K562 (cell line): ENCODE results near the gene BLCAP. TPM values are rescaled to one million over a fixed set of nuclear protein-coding genes. Genes with fewer than 3 reads are reported as not detected.

Source experiments
- ATAC-seq: fragments of 200-7000 bp; cut with Tn5 transposase; 3 replicates; pipeline ENCODE4 v1.9.1; 2020; ENCODE audit warnings: moderate library complexity
- BruUV-seq: library from RNA; stranded (reverse); fragments of 400-500 nt; replicated peaks from 2 replicates; lab custom pipeline; 2021; lab: Mats Ljungman, UMichigan
- CTCF ChIA-PET: fragments of 300-600 bp; formaldehyde crosslinking; extraction: SDS; loops from one replicate; lab custom pipeline; 2021; ENCODE audit warnings: low intra/inter-chr PET ratio; lab: Yijun Ruan, JAX
- POLR2A ChIA-PET: fragments of 300-600, 350-650 bp; sonication (Branson Sonifier 250); formaldehyde crosslinking; extraction: SDS; loops from one replicate; lab custom pipeline; 2021; ENCODE audit warnings: antibody characterized with exemption, inconsistent platforms; lab: Yijun Ruan, JAX
- DNase-seq, 4 experiments: peaks; one replicate each; pipeline versions ENCODE4 v3.0.0 to v3.0.0-alpha.2; 2011 to 2018; ENCODE audit warnings: low spot score in 3 of 4, mixed read lengths in 3 of 4; ENCODE audit errors: extremely low read depth in 1 of 4
- FAIRE-seq: peaks from 2 replicates; lab custom pipeline; 2011; peaks lifted over from hg19 to GRCh38; lab: Jason Lieb, UNC
- H2AFZ ChIP-seq: 2 replicates; pipeline ENCODE4 v1.6.0; 2011; ENCODE audit warnings: low read depth, low read length, control low read depth, inconsistent platforms
- H3K27ac ChIP-seq: fragments of 200-600 bp; 3 replicates; pipeline ENCODE4 v1.8.0; 2011; ENCODE audit warnings: low read depth, mild to moderate bottlenecking, control low read depth, inconsistent platforms, low read length, moderate library complexity, mixed read lengths; ENCODE audit errors: extremely low read depth
- H3K27me3 ChIP-seq, 2 experiments: fragments of 300-600 bp in 1 of 2; 2 replicates in 1 of 2; 3 replicates in 1 of 2; pipeline versions ENCODE4 v1.6.0 to v1.8.0; 2011; ENCODE audit warnings: inconsistent platforms in 2 of 2, low read length in 2 of 2, mild to moderate bottlenecking in 1 of 2, mixed read lengths in 1 of 2, moderate library complexity in 1 of 2; ENCODE audit not compliant: control insufficient read depth in 2 of 2, insufficient read depth in 2 of 2
- H3K36me3 ChIP-seq: fragments of 300-600 bp; 3 replicates; pipeline ENCODE4 v1.8.0; 2011; ENCODE audit warnings: mild to moderate bottlenecking, low read length, inconsistent platforms; ENCODE audit not compliant: control insufficient read depth, insufficient read depth
- H3K4me1 ChIP-seq, 2 experiments: fragments of 200-600 bp in 1 of 2; replicated peaks in 1 of 2; 2 replicates in 1 of 2; 3 replicates in 1 of 2; pipeline versions ENCODE4 v1.5.1 to v1.8.0; 2011; ENCODE audit warnings: inconsistent platforms in 2 of 2, low read length in 2 of 2, mild to moderate bottlenecking in 1 of 2, mixed read lengths in 1 of 2, moderate library complexity in 1 of 2; ENCODE audit not compliant: control insufficient read depth in 2 of 2, insufficient read depth in 2 of 2
- H3K4me2 ChIP-seq: 2 replicates; pipeline ENCODE4 v1.6.1; 2011; ENCODE audit warnings: low read length, control low read depth, inconsistent platforms, mixed read lengths; ENCODE audit not compliant: insufficient read depth
- H3K4me3 ChIP-seq: fragments of 200-600 bp; sonication (generic), shearing (Covaris generic); 2 replicates; pipeline ENCODE4 v1.5.1; 2016; ENCODE audit warnings: control low read depth, inconsistent platforms
- H3K79me2 ChIP-seq: fragments of 200-600 bp; 3 replicates; pipeline ENCODE4 v1.8.0; 2011; ENCODE audit warnings: low read length, inconsistent platforms; ENCODE audit not compliant: control insufficient read depth, insufficient read depth
- H3K9ac ChIP-seq, 2 experiments: 2 replicates each; pipeline versions ENCODE4 v1.6.0 to v1.6.1; 2011; ENCODE audit warnings: low read depth in 2 of 2, low read length in 2 of 2, control low read depth in 1 of 2, inconsistent platforms in 1 of 2, mild to moderate bottlenecking in 1 of 2, mixed read lengths in 1 of 2; ENCODE audit not compliant: insufficient read depth in 1 of 2
- H3K9me1 ChIP-seq: one replicate; pipeline ENCODE4 v1.6.0; 2011; ENCODE audit warnings: inconsistent platforms, mild to moderate bottlenecking, low read length, moderate library complexity; ENCODE audit not compliant: control insufficient read depth, insufficient read depth
- H3K9me3 ChIP-seq: replicated peaks from 2 replicates; pipeline ENCODE4 v1.5.1; 2011; ENCODE audit warnings: low read depth, low read length, inconsistent platforms; ENCODE audit not compliant: control insufficient read depth, insufficient read depth
- H4K20me1 ChIP-seq: replicated peaks from 2 replicates; pipeline ENCODE4 v1.6.1; 2011; ENCODE audit warnings: low read length, inconsistent platforms, mixed read lengths; ENCODE audit not compliant: control insufficient read depth, insufficient read depth
- BHLHE40 ChIP-seq: IDR thresholded peaks from 2 replicates; pipeline ENCODE4 v1.6.1; 2011; ENCODE audit warnings: low read length, improper control_type of control experiment
- LARP7 ChIP-seq: fragments of 450-650 bp; IDR thresholded peaks from 2 replicates; pipeline ENCODE4 v1.6.1; 2016
- POLR2G ChIP-seq: fragments of 200-400 bp; formaldehyde crosslinking; IDR thresholded peaks from 2 replicates; pipeline ENCODE4 v1.6.1; 2017; ENCODE audit warnings: low read depth, mild to moderate bottlenecking, antibody characterized with exemption, low read length, moderate library complexity
- SRSF1 ChIP-seq: fragments of 200-400 bp; formaldehyde crosslinking; IDR thresholded peaks from 2 replicates; pipeline ENCODE4 v1.6.1; 2017; ENCODE audit warnings: mild to moderate bottlenecking, low read depth, low read length, moderate library complexity
- STAT5B ChIP-seq: fragments of 250-450 bp; sonication (Bioruptor Pico); IDR thresholded peaks from 2 replicates; pipeline ENCODE4 v1.8.0; 2021; ENCODE audit warnings: mild to moderate bottlenecking, inconsistent platforms
- TRIM24 ChIP-seq, 2 experiments: fragments of 450-650 bp; IDR thresholded peaks; 2 replicates each; pipeline ENCODE4 v1.6.1; 2016
- ZNF263 ChIP-seq: sonication (generic); formaldehyde crosslinking; IDR thresholded peaks from 2 replicates; pipeline ENCODE4 v1.8.0; 2022; ENCODE audit warnings: mild to moderate bottlenecking, missing genetic modification reagents, borderline replicate concordance
- WGBS: fragments of 100-300 bp; shearing (Covaris generic); methylation state at CpG from one replicate; pipeline ENCODE4 v1.1.6; 2016; ENCODE audit warnings: low coverage, mixed read lengths; ENCODE audit not compliant: insufficient coverage; ENCODE audit errors: missing lambda C conversion rate; 5-methylcytosine and 5-hydroxymethylcytosine counted together
- in situ Hi-C: fragments of 300-500 bp; cut with MboI; formaldehyde crosslinking; loops from 4 replicates; pipeline ENCODE4 v1.15.0; 2018; ENCODE audit warnings: inconsistent platforms, mixed read lengths
- intact Hi-C: fragments of 100-400 bp; cut with micrococcal nuclease; formaldehyde crosslinking; loops from 2 replicates; pipeline ENCODE4 v1.14.2; 2022
- polyA plus RNA-seq, 8 experiments: library from polyadenylated mRNA; depleted of rRNA in 4 of 8; stranded (reverse) in 5 of 8; unstranded in 3 of 8; fragments of >200 nt; fragmentation: Nextera tagmentation in 2 of 8; fragmentation: Illumina TruSeq in 1 of 8; extraction: Ambion mirVana in 2 of 8; extraction: Trizol in 1 of 8; gene quantifications; 2 replicates each; pipeline versions ENCODE4 v1.2.1 to v1.2.3, GENCODE V29; 2011 to 2014; ENCODE audit warnings: inconsistent platforms in 1 of 8, missing spikeins in 1 of 8
- total RNA-seq, 7 experiments: library from RNA; depleted of rRNA in 6 of 7; stranded (reverse); fragments of >200 nt in 6 of 7; fragmentation: Illumina TruSeq in 2 of 7; extraction: Trizol in 2 of 7; gene quantifications; 2 replicates each; pipeline versions ENCODE4 v1.2.1 to v1.2.3, GENCODE V29; 2011 to 2021; ENCODE audit warnings: low replicate concordance in 1 of 7

The BLCAP gene
- total and polyA plus RNA-seq, 9 of the 15 experiments (the other 6 are each of a cell fraction or from before 2014, with no cell fraction given) = 16.9 to 41.5 (median 27.6) TPM

DNA sequence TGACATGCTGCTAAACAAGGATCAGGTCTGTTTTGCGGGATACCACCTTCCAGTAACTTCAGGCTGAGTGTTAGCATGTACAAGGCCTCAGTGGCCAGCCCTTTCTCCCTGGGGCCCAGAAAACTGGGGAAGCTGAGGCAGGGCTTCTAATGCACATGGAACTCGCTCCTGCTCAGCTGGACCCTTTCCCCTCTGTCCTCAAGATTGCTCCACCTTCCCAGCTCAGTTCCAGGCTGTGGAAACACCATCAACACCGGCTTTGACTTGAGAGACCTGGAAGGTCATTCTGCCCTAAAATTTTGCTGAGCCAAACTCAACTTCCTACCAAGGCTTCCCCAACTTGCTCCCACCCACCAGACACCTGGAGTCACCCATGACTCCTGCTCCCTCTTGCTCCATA, 4.2 kb upstream of the BLCAP start:
- DNase-seq = no peak
- peaks cover 8 to 13% of the 10 kb centered on the region in 2 experiments for H3K4me1 ChIP-seq
- in situ Hi-C loops = loop anchor here (10.0 kb wide), 1 partner anchor 277 kb away; no protein-coding TSS in a partner anchor
- H3K9me1 ChIP-seq = no peaks in the 10 kb centered on the region
- no peak for ATAC-seq
- H3K4me2 ChIP-seq = no peak overlapping the region
- H4K20me1 ChIP-seq = no peaks in the 10 kb centered on the region
- no peaks in the 10 kb centered on the region for H3K27me3 ChIP-seq
- intact Hi-C loops = loop anchor here (5.0 kb wide), 1 partner anchor 265 kb away; no protein-coding TSS in a partner anchor
- peaks cover 8% of the 10 kb centered on the region for H3K79me2 ChIP-seq
- POLR2A ChIA-PET = no interaction called here
- BruUV-seq = no TSS peak
- no peak overlapping the region for H2AFZ ChIP-seq
- 30% methylated on average over 3 of the region's 3 CpGs for WGBS
- no peak for FAIRE-seq
- no peak overlapping the region for H3K9ac ChIP-seq
- no peaks in the 10 kb centered on the region for H3K9me3 ChIP-seq
- no peak overlapping the region for H3K4me3 ChIP-seq
- no peak overlapping the region for H3K27ac ChIP-seq
- CTCF ChIA-PET = interaction anchor here (0.6 kb wide), 2 partner anchors 626 to 977 kb away, joined by 3 read pairs; no protein-coding TSS in a partner anchor
- H3K36me3 ChIP-seq = no peaks in the 10 kb centered on the region
- no peak for TF ChIP-seq POLR2G
- no peak for TF ChIP-seq SRSF1
- TF ChIP-seq LARP7 = no peak
- TF ChIP-seq STAT5B (CRISPR knock-in tag) = no peak
- no peak for TF ChIP-seq BHLHE40
- no peak for TF ChIP-seq ZNF263 (CRISPR knock-in tag)
- no peak for TF ChIP-seq TRIM24 (IDR thresholded peaks at IDR 0.05)
